ENCODE measurements around the gene METTL27.

DNA sequence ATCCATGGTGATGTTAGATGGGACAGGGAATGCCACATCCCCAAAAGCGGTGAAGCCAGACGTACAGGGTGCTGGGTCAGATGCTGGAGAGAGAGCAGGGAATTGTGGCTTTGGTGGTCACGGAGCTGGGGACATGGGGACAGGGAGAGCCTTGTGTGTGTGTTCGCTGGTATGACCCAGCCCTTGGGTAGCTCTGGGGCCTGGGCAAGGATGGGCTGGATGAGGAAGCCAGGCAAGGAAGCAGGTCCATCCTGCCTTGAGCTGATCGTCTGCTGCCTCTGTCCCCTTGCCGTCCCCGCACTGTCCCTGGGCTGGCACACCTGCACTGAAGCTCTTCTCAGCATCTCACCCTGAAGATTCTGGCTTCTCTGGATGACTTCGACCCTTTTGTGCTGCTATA lies 26.9 kb downstream of the METTL27 start:
- TF ChIP-seq POLR2A (IDR thresholded peaks at IDR 0.05) = no peak
- no peak for TF ChIP-seq CTCF (IDR thresholded peaks at IDR 0.05)
- TF ChIP-seq POLR2AphosphoS5 (IDR thresholded peaks at IDR 0.05) = no peak
- TF ChIP-seq EP300 (IDR thresholded peaks at IDR 0.05) = no peak

All from suprapubic skin (tissue), 4 donors.